Fibroblast of mammary gland (primary cell): ENCODE data around the gene QRFP.

Experiments
- DNase-seq: peaks from one replicate; pipeline ENCODE4 v3.0.0-alpha.2; 2010; ENCODE audit warnings: low read depth
- H3K4me3 ChIP-seq: 2 replicates; pipeline ENCODE4 v1.5.1; 2011; ENCODE audit warnings: low read depth, mild to moderate bottlenecking, low read length, moderate library complexity; ENCODE audit not compliant: control insufficient read depth
- CTCF ChIP-seq: conservative IDR thresholded peaks from 2 replicates; pipeline ENCODE4 v1.5.1; 2011; ENCODE audit warnings: low read depth, low read length, inconsistent platforms; ENCODE audit not compliant: control insufficient read depth, insufficient read depth

Gene QRFP

GRCh38 chr9:130874783-130875182 lies 21.8 kb downstream of the QRFP start:
- DNase-seq = no peak
- H3K4me3 ChIP-seq = no peak overlapping the region
- TF ChIP-seq CTCF = no peak

DNA sequence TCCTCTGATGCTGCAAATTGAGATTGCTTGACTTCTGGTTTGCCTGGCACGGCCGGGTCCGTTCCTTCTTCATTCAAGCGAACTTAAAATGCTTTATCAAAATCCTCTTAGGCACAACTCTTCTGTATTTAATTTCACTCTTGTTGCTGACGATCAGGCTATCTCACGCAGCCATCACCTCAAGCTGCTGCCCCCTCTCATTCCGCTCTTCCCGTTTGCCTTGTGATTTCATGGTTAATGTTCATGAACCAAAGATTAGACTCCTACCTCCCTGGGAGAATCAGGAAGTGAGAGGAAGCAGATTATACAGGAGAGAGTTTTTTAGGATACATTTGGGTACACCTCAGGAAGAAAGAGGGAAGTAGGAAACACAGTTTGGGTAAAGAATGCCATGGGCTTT lies 22.6 kb downstream of the QRFP start:
- TF ChIP-seq CTCF = no peak
- no peak overlapping the region for H3K4me3 ChIP-seq
- DNase-seq = no peak

GRCh38 chr9:130872912-130873503 lies 23.6 kb downstream of the QRFP start:
- no peak for DNase-seq
- H3K4me3 ChIP-seq = no peak overlapping the region
- no peak for TF ChIP-seq CTCF

- no peak overlapping the region for H3K4me3 ChIP-seq
- TF ChIP-seq CTCF = no peak
Measured at GRCh38 chr9:130872508-130872907, 24.1 kb downstream of the QRFP start.

GRCh38 chr9:130872093-130872492 lies 24.5 kb downstream of the QRFP start:
- DNase-seq = no peak
- no peak overlapping the region for H3K4me3 ChIP-seq
- no peak for TF ChIP-seq CTCF

More at GRCh38 chr9:130872508-130872907, 24.1 kb downstream of the QRFP start:
- DNase-seq = no peak

GRCh38 chr9:130871395-130872062 lies 25.1 kb downstream of the QRFP start:
- H3K4me3 ChIP-seq = no peak overlapping the region
- no peak for DNase-seq
- no peak for TF ChIP-seq CTCF
